ENCODE data around the gene PRPF31.

Gene PRPF31

GRCh38 chr19:54107876-54108490 is 7.6 kb upstream of the PRPF31 start:
- no peak for DNase-seq

- DNase-seq = no peak
These were observed 7.1 kb upstream of the PRPF31 start for GRCh38 chr19:54108496-54108895.

GRCh38 chr19:54109651-54110050 is 5.9 kb upstream of the PRPF31 start:
- DNase-seq = no peak

- no peak for DNase-seq
These were observed 1.0 kb upstream of the PRPF31 start for GRCh38 chr19:54114340-54115108.

- no peak for DNase-seq
These were observed 5.7 kb downstream of the PRPF31 start for GRCh38 chr19:54121259-54121658.

- DNase-seq = no peak
These were observed 8.1 kb downstream of the PRPF31 start for GRCh38 chr19:54123682-54124081.

- DNase-seq = no peak
These were observed 8.8 kb downstream of the PRPF31 start for GRCh38 chr19:54124393-54124792.

GRCh38 chr19:54125713-54126112 is 10.2 kb downstream of the PRPF31 start:
- no peak for DNase-seq

GRCh38 chr19:54127688-54128440 is 12.3 kb downstream of the PRPF31 start:
- DNase-seq = no peak

- DNase-seq = no peak
These were observed 12.8 kb downstream of the PRPF31 start for GRCh38 chr19:54128441-54128725.

GRCh38 chr19:54128796-54129616 is 13.5 kb downstream of the PRPF31 start:
- no peak for DNase-seq

GRCh38 chr19:54129617-54129996 is 14.1 kb downstream of the PRPF31 start:
- no peak for DNase-seq

- DNase-seq = no peak
These were observed 17.9 kb downstream of the PRPF31 start for GRCh38 chr19:54133312-54133956.

GRCh38 chr19:54133957-54134590 is 18.5 kb downstream of the PRPF31 start:
- DNase-seq = no peak

GRCh38 chr19:54136086-54136863 is 20.7 kb downstream of the PRPF31 start:
- DNase-seq = no peak

GRCh38 chr19:54136864-54137698 is 21.5 kb downstream of the PRPF31 start:
- DNase-seq = peak; percentile 100

GRCh38 chr19:54137699-54138488 is 22.3 kb downstream of the PRPF31 start, which contains the start of gene CNOT3:
Gene CNOT3 (plus strand): TSS chr19:54137762. CDS start chr19:54142979, 5,217 bp downstream.
- DNase-seq = no peak

- no peak for DNase-seq
These were observed 23.1 kb downstream of the PRPF31 start for GRCh38 chr19:54138489-54139256.

GRCh38 chr19:54141356-54141755 is 25.8 kb downstream of the PRPF31 start:
- no peak for DNase-seq
